Measurements from ENCODE around the gene OMP. TPM values are rescaled to one million over a fixed set of nuclear protein-coding genes. Genes with fewer than 3 reads are reported as not detected.
"Not testable (repeated sequence)": the region's sequence is repeated elsewhere in the genome, so short reads cannot be mapped to it uniquely, and the experiment has no call there.

OMP gene
- total RNA-seq, 2 donors from 2014 or later = 0.76 TPM; not detected in 1

- peak; percentile 80 for DNase-seq (ENCODE audit: low spot score)
- intact Hi-C loops (cut with DNase I) = no loop called here
These were observed 6.8 kb upstream of the OMP start for GRCh38 chr11:77095551-77096490.

GRCh38 chr11:77096591-77097019, 6.0 kb upstream of the OMP start:
- peak; percentile 70 for DNase-seq (ENCODE audit: low spot score)
- intact Hi-C loops (cut with DNase I) = no loop called here

GRCh38 chr11:77097180-77097579, 5.5 kb upstream of the OMP start:
- intact Hi-C loops (cut with DNase I); DNase-seq (ENCODE audit: low spot score): not testable (repeated sequence)

GRCh38 chr11:77100166-77101042, 2.2 kb upstream of the OMP start:
- peak; percentile 60 for DNase-seq (ENCODE audit: low spot score)
- intact Hi-C loops (cut with DNase I) = no loop called here

GRCh38 chr11:77101043-77101537, 1.6 kb upstream of the OMP start:
- DNase-seq (ENCODE audit: low spot score) = no peak
- intact Hi-C loops (cut with DNase I) = no loop called here

- intact Hi-C loops (cut with DNase I) = no loop called here
- no peak for DNase-seq (ENCODE audit: low spot score)
These were observed 679 bp downstream of the OMP start for GRCh38 chr11:77103319-77103718.

- DNase-seq (ENCODE audit: low spot score) = no peak
- intact Hi-C loops (cut with DNase I) = no loop called here
These were observed 2.1 kb downstream of the OMP start for GRCh38 chr11:77104727-77105126.

GRCh38 chr11:77106321-77106720, 3.7 kb downstream of the OMP start:
- intact Hi-C loops (cut with DNase I) = no loop called here

GRCh38 chr11:77106759-77107158, 4.1 kb downstream of the OMP start:
- intact Hi-C loops (cut with DNase I) = no loop called here
- no peak for DNase-seq (ENCODE audit: low spot score)

More at GRCh38 chr11:77106321-77106720, 3.7 kb downstream of the OMP start:
- no peak for DNase-seq (ENCODE audit: low spot score)

GRCh38 chr11:77107950-77108349, 5.3 kb downstream of the OMP start:
- DNase-seq (ENCODE audit: low spot score) = peak; percentile 90
- intact Hi-C loops (cut with DNase I) = no loop called here

- DNase-seq (ENCODE audit: low spot score) = no peak
- intact Hi-C loops (cut with DNase I) = no loop called here
These were observed 5.8 kb downstream of the OMP start for GRCh38 chr11:77108436-77108835.

GRCh38 chr11:77109236-77110019, 6.8 kb downstream of the OMP start:
- intact Hi-C loops (cut with DNase I) = no loop called here
- DNase-seq (ENCODE audit: low spot score) = no peak

- intact Hi-C loops (cut with DNase I) = no loop called here
- DNase-seq (ENCODE audit: low spot score) = no peak
These were observed 8.2 kb downstream of the OMP start for GRCh38 chr11:77110836-77111235.

GRCh38 chr11:77111277-77111676, 8.6 kb downstream of the OMP start:
- intact Hi-C loops (cut with DNase I) = no loop called here
- no peak for DNase-seq (ENCODE audit: low spot score)

- no peak for DNase-seq (ENCODE audit: low spot score)
- intact Hi-C loops (cut with DNase I) = no loop called here
These were observed 9.3 kb downstream of the OMP start for GRCh38 chr11:77111946-77112345.

GRCh38 chr11:77112641-77113381, 10.2 kb downstream of the OMP start:
- intact Hi-C loops (cut with DNase I) = no loop called here

GRCh38 chr11:77113382-77114088, 10.9 kb downstream of the OMP start:
- no peak for DNase-seq (ENCODE audit: low spot score)
- intact Hi-C loops (cut with DNase I) = no loop called here

More at GRCh38 chr11:77112641-77113381, 10.2 kb downstream of the OMP start:
- DNase-seq (ENCODE audit: low spot score) = no peak

- intact Hi-C loops (cut with DNase I) = no loop called here
- no peak for DNase-seq (ENCODE audit: low spot score)
These were observed 11.4 kb downstream of the OMP start for GRCh38 chr11:77114089-77114463.
